PFSK-1 (cell line): ENCODE measurements around the gene FRMD4B.

Experiments
- FOXP2 ChIP-seq: optimal IDR thresholded peaks from 2 replicates; pipeline ENCODE3; 2011; ENCODE audit warnings: borderline replicate concordance, control low read depth, inconsistent platforms; ENCODE audit not compliant: insufficient read depth; ENCODE audit errors: extremely low read length, extremely low read depth
- POLR2AphosphoS5 ChIP-seq: IDR thresholded peaks from 2 replicates; pipeline ENCODE4 v1.6.1; 2012; ENCODE audit warnings: low read depth, mild to moderate bottlenecking, control low read depth, low read length, moderate library complexity
- SIN3A ChIP-seq: IDR thresholded peaks from 2 replicates; pipeline ENCODE4 v1.6.1; 2012; ENCODE audit warnings: mild to moderate bottlenecking, low read length, moderate library complexity, borderline replicate concordance; ENCODE audit not compliant: insufficient read depth
- TAF1 ChIP-seq: IDR thresholded peaks from 2 replicates; pipeline ENCODE4 v1.6.1; 2012; ENCODE audit warnings: low read length, control low read depth, borderline replicate concordance; ENCODE audit not compliant: insufficient read depth
- TF ChIP-seq, protein P1 (sequence below), 2 experiments: IDR thresholded peaks; 2 replicates each; pipeline versions ENCODE4 v1.6.1 to v1.8.0; 2011 to 2012; ENCODE audit warnings: low read depth in 2 of 2, low read length in 2 of 2, control low read depth in 1 of 2, inconsistent platforms in 1 of 2, mild to moderate bottlenecking in 1 of 2, moderate library complexity in 1 of 2; ENCODE audit not compliant: insufficient read depth in 1 of 2

FRMD4B gene

DNA sequence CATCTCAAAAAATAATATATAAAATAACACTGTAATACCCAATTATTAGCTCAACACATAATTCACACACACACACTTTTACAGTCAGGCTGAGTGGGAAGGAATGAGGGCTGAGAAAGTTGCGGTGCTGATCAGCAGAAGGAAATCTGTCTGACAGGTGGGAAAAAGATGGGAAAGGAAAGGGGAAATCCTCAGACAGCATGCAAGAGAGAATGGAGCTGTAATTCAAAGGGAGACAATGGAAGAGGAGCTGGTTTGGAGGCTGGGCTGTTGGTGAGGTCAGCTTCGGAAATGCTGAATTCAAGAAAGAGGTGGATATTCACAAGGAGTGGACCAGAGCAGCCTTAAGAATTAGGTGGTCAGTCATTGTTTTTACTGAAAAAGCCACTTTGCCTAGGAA lies 141.8 kb downstream of the FRMD4B start:
- TF ChIP-seq SIN3A = no peak
- TF ChIP-seq TAF1 = no peak
- TF ChIP-seq, protein P1, sequence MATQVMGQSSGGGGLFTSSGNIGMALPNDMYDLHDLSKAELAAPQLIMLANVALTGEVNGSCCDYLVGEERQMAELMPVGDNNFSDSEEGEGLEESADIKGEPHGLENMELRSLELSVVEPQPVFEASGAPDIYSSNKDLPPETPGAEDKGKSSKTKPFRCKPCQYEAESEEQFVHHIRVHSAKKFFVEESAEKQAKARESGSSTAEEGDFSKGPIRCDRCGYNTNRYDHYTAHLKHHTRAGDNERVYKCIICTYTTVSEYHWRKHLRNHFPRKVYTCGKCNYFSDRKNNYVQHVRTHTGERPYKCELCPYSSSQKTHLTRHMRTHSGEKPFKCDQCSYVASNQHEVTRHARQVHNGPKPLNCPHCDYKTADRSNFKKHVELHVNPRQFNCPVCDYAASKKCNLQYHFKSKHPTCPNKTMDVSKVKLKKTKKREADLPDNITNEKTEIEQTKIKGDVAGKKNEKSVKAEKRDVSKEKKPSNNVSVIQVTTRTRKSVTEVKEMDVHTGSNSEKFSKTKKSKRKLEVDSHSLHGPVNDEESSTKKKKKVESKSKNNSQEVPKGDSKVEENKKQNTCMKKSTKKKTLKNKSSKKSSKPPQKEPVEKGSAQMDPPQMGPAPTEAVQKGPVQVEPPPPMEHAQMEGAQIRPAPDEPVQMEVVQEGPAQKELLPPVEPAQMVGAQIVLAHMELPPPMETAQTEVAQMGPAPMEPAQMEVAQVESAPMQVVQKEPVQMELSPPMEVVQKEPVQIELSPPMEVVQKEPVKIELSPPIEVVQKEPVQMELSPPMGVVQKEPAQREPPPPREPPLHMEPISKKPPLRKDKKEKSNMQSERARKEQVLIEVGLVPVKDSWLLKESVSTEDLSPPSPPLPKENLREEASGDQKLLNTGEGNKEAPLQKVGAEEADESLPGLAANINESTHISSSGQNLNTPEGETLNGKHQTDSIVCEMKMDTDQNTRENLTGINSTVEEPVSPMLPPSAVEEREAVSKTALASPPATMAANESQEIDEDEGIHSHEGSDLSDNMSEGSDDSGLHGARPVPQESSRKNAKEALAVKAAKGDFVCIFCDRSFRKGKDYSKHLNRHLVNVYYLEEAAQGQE (IDR thresholded peaks at IDR 0.05; ENCODE audit: insufficient read depth in 1 of 2, low read depth in 2 of 2, low read length in 2 of 2) = no peak
- TF ChIP-seq FOXP2 = no peak
- TF ChIP-seq POLR2AphosphoS5 = no peak

DNA sequence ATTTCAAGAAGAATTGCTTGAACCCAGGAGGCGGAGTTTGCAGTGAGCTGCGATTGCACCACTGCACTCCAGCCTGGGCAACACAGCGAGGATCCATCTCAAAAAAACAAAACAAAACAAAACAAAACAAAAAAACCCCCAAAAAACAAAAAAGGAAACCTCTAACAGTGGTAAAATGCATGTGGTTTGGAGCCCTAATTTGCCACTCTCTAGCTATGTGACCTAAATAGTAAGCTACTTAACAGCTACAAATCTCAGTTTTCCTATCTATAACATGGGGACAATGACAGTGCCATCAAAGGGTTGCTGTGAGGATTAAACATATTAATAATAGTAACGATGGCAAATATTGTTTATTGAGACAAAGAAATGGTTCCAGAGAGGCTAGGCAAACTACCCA lies 144.1 kb downstream of the FRMD4B start:
- TF ChIP-seq, protein P1 (IDR thresholded peaks at IDR 0.05; ENCODE audit: insufficient read depth in 1 of 2, low read depth in 2 of 2, low read length in 2 of 2) = no peak
- no peak for TF ChIP-seq TAF1
- no peak for TF ChIP-seq SIN3A
- TF ChIP-seq POLR2AphosphoS5 = no peak
- TF ChIP-seq FOXP2 = no peak

DNA sequence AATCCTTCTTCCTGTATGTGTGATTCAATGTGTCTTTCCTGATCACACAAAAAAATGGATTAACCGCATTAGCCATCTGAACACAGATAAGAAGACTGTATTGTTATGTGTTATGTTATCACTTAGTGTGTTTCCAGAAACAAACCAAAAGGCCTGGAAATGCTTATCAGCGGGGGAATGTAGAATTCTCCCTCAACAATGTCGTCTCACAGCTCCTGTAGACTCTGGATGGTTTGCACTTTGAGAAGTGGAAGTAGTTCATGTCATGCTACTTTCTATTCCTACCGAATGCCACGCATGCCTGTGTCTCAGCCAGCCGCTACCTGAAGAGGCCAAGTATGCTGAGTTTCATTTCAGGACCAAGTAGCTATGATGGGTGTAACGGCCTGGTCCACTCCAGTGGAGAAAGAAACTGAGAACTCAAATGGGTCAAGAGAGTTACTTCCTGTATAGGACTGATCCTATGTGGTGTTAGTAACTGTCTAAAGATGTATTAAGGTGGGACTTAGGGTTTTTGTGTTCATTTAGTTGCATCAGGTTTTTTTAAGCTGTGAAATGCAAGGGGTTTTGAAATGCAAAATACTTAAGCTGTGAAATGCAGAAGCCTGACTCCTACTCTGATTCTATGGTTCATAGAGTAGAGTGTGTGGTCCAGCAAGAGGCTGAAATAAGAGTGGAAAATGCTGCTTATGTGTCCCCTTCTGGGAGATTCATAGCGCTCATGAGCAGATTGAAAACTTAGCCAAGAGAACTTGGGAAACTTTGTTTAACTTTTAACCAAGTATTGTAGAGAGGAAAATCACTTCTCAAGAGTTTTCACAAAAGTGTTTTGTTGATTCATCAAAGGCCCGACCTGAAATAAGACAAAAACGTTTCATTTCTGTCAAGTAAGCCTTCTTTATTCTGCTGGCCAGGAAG lies 145.0 kb downstream of the FRMD4B start:
- no peak for TF ChIP-seq POLR2AphosphoS5
- TF ChIP-seq FOXP2 = no peak
- no peak for TF ChIP-seq SIN3A
- TF ChIP-seq TAF1 = no peak
- TF ChIP-seq, protein P1 (IDR thresholded peaks at IDR 0.05; ENCODE audit: insufficient read depth in 1 of 2, low read depth in 2 of 2, low read length in 2 of 2) = no peak

DNA sequence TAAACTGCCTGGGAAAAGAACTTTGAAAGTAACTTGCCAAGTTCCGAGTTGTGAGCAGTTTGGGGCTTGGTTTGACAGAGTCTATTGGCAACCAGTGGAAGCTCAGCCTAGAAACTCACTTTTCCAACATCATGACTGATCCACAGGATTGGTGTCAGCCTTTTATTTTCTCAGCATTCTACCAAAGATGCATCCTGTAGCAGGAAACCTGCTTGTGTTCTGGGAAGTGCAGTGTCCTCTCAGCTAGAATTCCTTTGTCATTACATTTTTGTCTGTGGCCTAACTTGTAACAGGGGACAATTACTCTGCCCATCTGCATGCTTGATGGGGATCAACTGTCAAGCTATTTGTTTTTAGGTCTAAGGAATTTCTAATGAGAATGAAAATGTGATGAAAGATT lies 146.8 kb downstream of the FRMD4B start:
- TF ChIP-seq, protein P1 (IDR thresholded peaks at IDR 0.05; ENCODE audit: insufficient read depth in 1 of 2, low read depth in 2 of 2, low read length in 2 of 2) = no peak
- TF ChIP-seq POLR2AphosphoS5 (no peak), FOXP2 (no peak), TAF1 (no peak), SIN3A (no peak)
